Activated naive CD4-positive, alpha-beta T cell treated with anti-CD3 and anti-CD28 coated beads, Interleukin-2, amount 50 U/mL, for 72 hours (primary cell): ENCODE results near the gene TBXT. TPM values are rescaled to one million over a fixed set of nuclear protein-coding genes. Genes with fewer than 3 reads are reported as not detected.
A peak's percentile ranks its signal among the peaks of the same experiment; 100 is the strongest.
"Not testable (repeated sequence)": the region's sequence is repeated elsewhere in the genome, so short reads cannot be mapped to it uniquely, and the experiment has no call there.

Experiments used
- ATAC-seq, 2 donors: fragments of 150-1000 bp; cut with Tn5 transposase; 2 replicates each; pipeline ENCODE4 v1.10.0; 2021; ENCODE audit warnings: mild to moderate bottlenecking in 2 of 2, moderate library complexity in 2 of 2
- DNase-seq, 2 donors: peaks; one replicate each; pipeline ENCODE4 v3.0.0; 2021 to 2022; ENCODE audit warnings: low spot score in 2 of 2
- H3K27ac Mint-ChIP-seq, 2 donors: one replicate each; pipeline ENCODE4 v1.8.0; 2022; ENCODE audit warnings: mild to moderate bottlenecking in 2 of 2, mixed read lengths in 2 of 2
- H3K36me3 Mint-ChIP-seq, 2 donors: one replicate each; pipeline ENCODE4 v1.8.0; 2022; ENCODE audit warnings: mixed read lengths in 2 of 2
- H3K9me3 Mint-ChIP-seq, 2 donors: one replicate each; pipeline ENCODE4 v1.8.0; 2022; ENCODE audit warnings: mixed read lengths in 2 of 2
- total RNA-seq, 2 donors: library from RNA; stranded (reverse); gene quantifications; one replicate each; pipeline ENCODE4 v1.2.3, GENCODE V29; 2022

The TBXT gene
- total RNA-seq, 2 donors from 2014 or later, result not detected

- no peak for DNase-seq
- H3K36me3 Mint-ChIP-seq, result no peaks in the 10 kb centered on the region
- H3K27ac Mint-ChIP-seq, result no peak overlapping the region
- no peaks in the 10 kb centered on the region for H3K9me3 Mint-ChIP-seq
- ATAC-seq, result no peak
Measured at GRCh38 chr6:166176106-166176505, 8.5 kb upstream of the TBXT start.

- H3K36me3 Mint-ChIP-seq, H3K9me3 Mint-ChIP-seq, DNase-seq, ATAC-seq, H3K27ac Mint-ChIP-seq: not testable (repeated sequence)
Measured at GRCh38 chr6:166175093-166175492, 7.4 kb upstream of the TBXT start.

GRCh38 chr6:166174031-166174430 is 6.4 kb upstream of the TBXT start:
- Mint-ChIP-seq H3K27ac (no peak overlapping the region), H3K9me3 (no peaks in the 10 kb centered on the region), H3K36me3 (no peaks in the 10 kb centered on the region)
- no peak for ATAC-seq
- DNase-seq, result no peak

- Mint-ChIP-seq H3K27ac (no peak overlapping the region), H3K36me3 (no peaks in the 10 kb centered on the region), H3K9me3 (no peaks in the 10 kb centered on the region)
- no peak for DNase-seq
- no peak for ATAC-seq
Measured at GRCh38 chr6:166173281-166173951, 5.8 kb upstream of the TBXT start.

- no peak overlapping the region for H3K27ac Mint-ChIP-seq
- DNase-seq, result no peak
- no peak for ATAC-seq
- H3K36me3 Mint-ChIP-seq, result no peaks in the 10 kb centered on the region
- H3K9me3 Mint-ChIP-seq, result no peaks in the 10 kb centered on the region
Measured at GRCh38 chr6:166172546-166172945, 4.9 kb upstream of the TBXT start.

- H3K9me3 Mint-ChIP-seq, result no peaks in the 10 kb centered on the region
- DNase-seq (no peak), ATAC-seq (no peak)
- H3K27ac Mint-ChIP-seq, result no peak overlapping the region
- no peaks in the 10 kb centered on the region for H3K36me3 Mint-ChIP-seq
Measured at GRCh38 chr6:166169549-166170421, 2.1 kb upstream of the TBXT start.

GRCh38 chr6:166168616-166169548 is 1.2 kb upstream of the TBXT start:
- Mint-ChIP-seq H3K36me3 (no peaks in the 10 kb centered on the region), H3K9me3 (no peaks in the 10 kb centered on the region), H3K27ac (no peak overlapping the region)
- DNase-seq (no peak), ATAC-seq (peak in 1 of 2 donors; percentile 24)

GRCh38 chr6:166167258-166167731 is 356 bp downstream of the TBXT start:
- no peak overlapping the region for H3K27ac Mint-ChIP-seq
- no peaks in the 10 kb centered on the region for H3K9me3 Mint-ChIP-seq
- ATAC-seq (no peak), DNase-seq (no peak)
- no peaks in the 10 kb centered on the region for H3K36me3 Mint-ChIP-seq

- no peaks in the 10 kb centered on the region for H3K9me3 Mint-ChIP-seq
- no peak for DNase-seq
- H3K27ac Mint-ChIP-seq, result no peak overlapping the region
- no peaks in the 10 kb centered on the region for H3K36me3 Mint-ChIP-seq
- ATAC-seq, result no peak
Measured at GRCh38 chr6:166166314-166167257, 1.1 kb downstream of the TBXT start.

- H3K9me3 Mint-ChIP-seq, result no peaks in the 10 kb centered on the region
- ATAC-seq (no peak), DNase-seq (no peak)
- no peaks in the 10 kb centered on the region for H3K36me3 Mint-ChIP-seq
- H3K27ac Mint-ChIP-seq, result no peak overlapping the region
Measured at GRCh38 chr6:166165558-166166313, 1.9 kb downstream of the TBXT start.

- ATAC-seq (peak; percentile 68 to 99), DNase-seq (peak in 1 of 2 donors; percentile 80)
- Mint-ChIP-seq H3K36me3 (no peaks in the 10 kb centered on the region), H3K9me3 (no peaks in the 10 kb centered on the region), H3K27ac (peak overlapping the region in 1 of 2 donors; percentile 62)
Measured at GRCh38 chr6:166162599-166163342, 4.9 kb downstream of the TBXT start.

GRCh38 chr6:166157930-166158617 is 9.6 kb downstream of the TBXT start:
- Mint-ChIP-seq H3K36me3 (no peaks in the 10 kb centered on the region), H3K9me3 (no peaks in the 10 kb centered on the region), H3K27ac (no peak overlapping the region)
- no peak for ATAC-seq
- no peak for DNase-seq

- Mint-ChIP-seq H3K36me3 (no peaks in the 10 kb centered on the region), H3K9me3 (peaks cover under 1 to 4% of the 10 kb centered on the region in 2 donors), H3K27ac (no peak overlapping the region)
- no peak for ATAC-seq
- DNase-seq, result no peak
Measured at GRCh38 chr6:166156942-166157341, 10.7 kb downstream of the TBXT start.

GRCh38 chr6:166153966-166154365 is 13.7 kb downstream of the TBXT start:
- no peak for ATAC-seq
- H3K27ac Mint-ChIP-seq, result no peak overlapping the region
- peaks cover 4 to 18% of the 10 kb centered on the region in 2 donors for H3K9me3 Mint-ChIP-seq
- H3K36me3 Mint-ChIP-seq, result peaks cover 0 to 3% of the 10 kb centered on the region in 2 donors
- no peak for DNase-seq
